Neuronal stem cell (in vitro differentiated cells): ENCODE measurements around the gene TNNT3.

Source experiments
- DNase-seq: peaks from one replicate; pipeline ENCODE4 v3.0.0-alpha.2; 2013; ENCODE audit warnings: low spot score
- H2AFZ ChIP-seq: one replicate; pipeline ENCODE4 v1.6.1; 2013; ENCODE audit warnings: mild to moderate bottlenecking, low read length, inconsistent platforms
- H2AK5ac ChIP-seq: 2 replicates; pipeline ENCODE4 v1.6.1; 2013; ENCODE audit warnings: low read depth, mild to moderate bottlenecking, inconsistent platforms, low read length, moderate library complexity, mixed read lengths
- H2BK120ac ChIP-seq: 2 replicates; pipeline ENCODE4 v1.6.1; 2013; ENCODE audit warnings: low read depth, mild to moderate bottlenecking, inconsistent platforms, low read length, moderate library complexity, mixed read lengths
- H2BK12ac ChIP-seq: one replicate; pipeline ENCODE4 v1.6.1; 2013; ENCODE audit warnings: low read length, inconsistent platforms
- H2BK15ac ChIP-seq: 2 replicates; pipeline ENCODE4 v1.6.1; 2013; ENCODE audit warnings: mild to moderate bottlenecking, low read length, inconsistent platforms, mixed read lengths
- H2BK5ac ChIP-seq: one replicate; pipeline ENCODE4 v1.6.1; 2013; ENCODE audit warnings: inconsistent platforms, mild to moderate bottlenecking, low read length, moderate library complexity
- H3K14ac ChIP-seq: one replicate; pipeline ENCODE4 v1.6.1; 2013; ENCODE audit warnings: low read length, inconsistent platforms
- H3K18ac ChIP-seq: 2 replicates; pipeline ENCODE4 v1.6.1; 2013; ENCODE audit warnings: low read length, inconsistent platforms
- H3K23ac ChIP-seq: 2 replicates; pipeline ENCODE4 v1.6.1; 2013; ENCODE audit warnings: low read depth, mild to moderate bottlenecking, mixed read lengths, low read length, inconsistent platforms; ENCODE audit not compliant: poor library complexity
- H3K27ac ChIP-seq: replicated peaks from 3 replicates; pipeline ENCODE4 v1.5.1; 2013; ENCODE audit warnings: low read length, inconsistent platforms
- H3K27me3 ChIP-seq, 3 experiments: 2 replicates each; pipeline ENCODE4 v1.6.1; 2013; ENCODE audit warnings: low read length in 3 of 3, mild to moderate bottlenecking in 2 of 3, inconsistent platforms in 1 of 3, low read depth in 1 of 3, mixed read lengths in 1 of 3, moderate library complexity in 1 of 3; ENCODE audit not compliant: control insufficient read depth in 3 of 3, insufficient read depth in 3 of 3
- H3K36me3 ChIP-seq, 2 donors: replicated peaks in 1 of 2; 2 replicates each; pipeline ENCODE4 v1.6.1; 2013; ENCODE audit warnings: low read length in 2 of 2; ENCODE audit not compliant: control insufficient read depth in 2 of 2, insufficient read depth in 2 of 2
- H3K4ac ChIP-seq: 2 replicates; pipeline ENCODE4 v1.6.1; 2013; ENCODE audit warnings: inconsistent platforms, mild to moderate bottlenecking, low read length, moderate library complexity
- H3K4me1 ChIP-seq, 2 donors: 1 replicate in 1 of 2; 2 replicates in 1 of 2; pipeline ENCODE4 v1.6.1; 2013; ENCODE audit warnings: low read length in 2 of 2, low read depth in 1 of 2; ENCODE audit not compliant: control insufficient read depth in 2 of 2, insufficient read depth in 1 of 2
- H3K4me2 ChIP-seq: one replicate; pipeline ENCODE4 v1.6.1; 2013; ENCODE audit warnings: mild to moderate bottlenecking, low read length, inconsistent platforms; ENCODE audit not compliant: insufficient read depth, poor library complexity, severe bottlenecking
- H3K4me3 ChIP-seq, 2 donors: 2 replicates each; pipeline ENCODE4 v1.5.1; 2013; ENCODE audit warnings: low read length in 2 of 2, mild to moderate bottlenecking in 2 of 2, inconsistent platforms in 1 of 2, moderate library complexity in 1 of 2
- H3K79me1 ChIP-seq: one replicate; pipeline ENCODE4 v1.6.1; 2013; ENCODE audit warnings: low read depth, mild to moderate bottlenecking, inconsistent platforms, low read length, moderate library complexity
- H3K9ac ChIP-seq: one replicate; pipeline ENCODE4 v1.6.1; 2013; ENCODE audit warnings: mild to moderate bottlenecking, low read depth, low read length, inconsistent platforms; ENCODE audit not compliant: poor library complexity
- H3K9me3 ChIP-seq, 2 donors: replicated peaks in 1 of 2; 2 replicates each; pipeline versions ENCODE3 to v1.6.1; 2013; ENCODE audit warnings: low read length in 2 of 2, mild to moderate bottlenecking in 2 of 2, inconsistent platforms in 1 of 2, low read depth in 1 of 2, mixed read lengths in 1 of 2, moderate library complexity in 1 of 2; ENCODE audit not compliant: control insufficient read depth in 2 of 2, insufficient read depth in 1 of 2
- H4K8ac ChIP-seq: one replicate; pipeline ENCODE4 v1.6.1; 2013; ENCODE audit warnings: low read depth, mild to moderate bottlenecking, inconsistent platforms, low read length, moderate library complexity
- H4K91ac ChIP-seq: one replicate; pipeline ENCODE4 v1.6.1; 2013; ENCODE audit warnings: low read length, low read depth, mild to moderate bottlenecking, inconsistent platforms; ENCODE audit not compliant: poor library complexity
- WGBS, 2 donors: extraction: QIAGEN DNeasy Blood & Tissue Kit; methylation state at CpG; one replicate each; pipeline ENCODE4 v1.1.7; 2013; ENCODE audit warnings: missing lambda C conversion rate in 2 of 2, mixed read lengths in 1 of 2; ENCODE audit not compliant: insufficient read length in 2 of 2, insufficient replicate concordance in 1 of 2; ENCODE audit errors: extremely low coverage in 2 of 2; 5-methylcytosine and 5-hydroxymethylcytosine counted together

Gene TNNT3

DNA sequence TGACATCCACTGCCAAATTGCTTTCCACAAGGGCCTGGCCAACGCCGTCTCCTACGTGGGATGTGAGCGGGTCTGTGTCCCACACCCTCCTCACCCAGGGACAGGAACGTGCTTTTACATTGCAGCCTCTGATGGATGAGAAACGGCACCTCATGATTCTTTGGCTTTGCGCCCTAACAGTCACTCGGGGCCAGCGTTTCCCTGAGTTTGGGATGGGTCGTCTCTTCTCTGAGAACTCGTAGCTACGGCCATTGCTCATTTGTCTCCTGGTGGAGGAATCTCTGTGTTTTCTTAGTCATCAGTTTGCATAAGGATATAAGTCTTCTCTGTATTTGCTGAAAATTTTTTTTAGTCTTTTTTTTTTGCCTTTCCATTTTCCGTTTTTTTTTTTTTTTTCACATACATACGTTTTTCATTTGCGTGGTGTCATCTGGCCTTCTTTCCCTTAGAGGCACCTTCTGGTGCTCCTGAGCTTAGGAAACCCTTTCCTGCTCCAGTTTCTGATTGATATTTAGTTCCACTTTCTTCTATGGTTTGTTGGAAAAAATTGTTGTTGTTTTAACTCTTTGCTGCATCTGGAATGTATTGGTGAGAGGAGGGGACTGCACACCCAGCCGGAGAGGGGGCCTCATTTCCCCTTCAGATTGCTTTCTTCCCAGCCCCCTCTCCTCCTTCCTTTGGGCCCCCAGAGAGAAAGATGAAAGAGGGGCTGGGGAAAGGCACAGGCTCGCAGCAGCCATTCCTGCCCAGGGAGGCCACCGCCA, 12.0 kb downstream of the TNNT3 start:
- no peak overlapping the region for H2BK5ac ChIP-seq
- peak overlapping the region; percentile 41 for H2BK12ac ChIP-seq
- WGBS, 2 donors = no CpG with 5 or more reads among the region's 18 CpGs
- H3K23ac ChIP-seq = no peak overlapping the region
- H4K8ac ChIP-seq = peak overlapping the region; percentile 4
- no peak overlapping the region for H3K14ac ChIP-seq
- no peak overlapping the region for H2AK5ac ChIP-seq
- H4K91ac ChIP-seq = no peak overlapping the region
- H2BK15ac ChIP-seq = no peak overlapping the region
- H3K4me2 ChIP-seq = no peak overlapping the region
- no peak overlapping the region for H3K27ac ChIP-seq
- H3K18ac ChIP-seq = no peak overlapping the region
- no peak for DNase-seq
- peaks cover 0 to 3% (median 0%) of the 10 kb centered on the region in 3 experiments for H3K27me3 ChIP-seq
- H3K4ac ChIP-seq = no peak overlapping the region
- H3K36me3 ChIP-seq = no peaks in the 10 kb centered on the region
- no peak overlapping the region for H2BK120ac ChIP-seq
- H3K4me3 ChIP-seq = no peak overlapping the region
- H3K4me1 ChIP-seq = peaks cover 11 to 15% of the 10 kb centered on the region in 2 donors
- H2AFZ ChIP-seq = peak overlapping the region; percentile 78
- no peaks in the 10 kb centered on the region for H3K9me3 ChIP-seq
- no peak overlapping the region for H3K9ac ChIP-seq
- no peaks in the 10 kb centered on the region for H3K79me1 ChIP-seq

DNA sequence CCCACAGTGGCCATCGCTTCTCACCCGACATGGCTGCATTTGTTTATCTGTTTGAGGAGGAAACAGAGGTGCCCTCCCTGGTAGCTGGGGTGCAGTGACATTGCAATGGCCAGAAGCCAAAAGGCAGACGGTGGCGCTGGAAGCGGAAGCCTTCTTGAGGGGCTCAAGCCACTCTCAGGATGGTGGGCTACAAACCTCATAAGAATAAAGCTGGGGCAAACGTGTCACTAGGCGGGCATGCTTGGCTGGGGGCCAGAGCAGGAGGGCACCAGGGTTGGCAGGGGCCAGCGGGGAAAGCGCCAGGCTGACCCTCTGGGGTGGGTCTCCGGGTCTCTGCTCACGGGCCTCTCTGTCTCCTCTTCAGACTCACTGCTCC, 12.6 kb downstream of the TNNT3 start:
- no CpG with 5 or more reads among the region's 11 CpGs for WGBS, 2 donors
- Histone ChIP-seq H3K4me1 (peaks cover 8 to 9% of the 10 kb centered on the region in 2 donors), H2AK5ac (no peak overlapping the region), H3K27me3 (peaks cover 0 to 3% (median 0%) of the 10 kb centered on the region in 3 experiments), H3K4ac (no peak overlapping the region), H3K79me1 (no peaks in the 10 kb centered on the region), H3K9ac (no peak overlapping the region), H3K4me2 (no peak overlapping the region), H3K9me3 (no peaks in the 10 kb centered on the region), H4K91ac (no peak overlapping the region), H3K27ac (no peak overlapping the region), H2BK5ac (no peak overlapping the region), H3K23ac (no peak overlapping the region), H2AFZ (peak overlapping the region; percentile 78), H4K8ac (peak overlapping the region; percentile 4), H2BK120ac (no peak overlapping the region), H3K14ac (no peak overlapping the region), H2BK15ac (no peak overlapping the region), H3K18ac (peak overlapping the region; percentile 80), H3K36me3 (no peaks in the 10 kb centered on the region), H2BK12ac (peak overlapping the region; percentile 41), H3K4me3 (no peak overlapping the region)
- no peak for DNase-seq

DNA sequence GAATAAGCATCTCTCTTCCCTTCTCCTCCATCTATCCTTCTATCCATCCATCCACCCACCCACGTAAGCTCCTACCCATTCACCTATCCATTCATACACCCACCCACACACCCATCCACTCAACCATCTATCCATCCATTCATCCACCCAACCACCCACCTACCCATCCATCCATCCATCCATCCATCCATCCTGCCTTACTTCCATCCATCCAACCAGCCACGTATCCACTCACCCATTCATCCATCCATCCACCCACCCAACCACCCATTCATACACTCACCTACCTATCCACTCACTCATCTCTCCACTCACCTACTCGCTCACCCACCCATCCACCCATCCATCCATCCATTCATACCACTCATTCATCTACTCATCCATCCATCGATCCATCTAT, 13.2 kb downstream of the TNNT3 start:
- no peaks in the 10 kb centered on the region for H3K9me3 ChIP-seq
- H3K4ac ChIP-seq = no peak overlapping the region
- H2AFZ ChIP-seq = no peak overlapping the region
- H3K4me2 ChIP-seq = no peak overlapping the region
- H2AK5ac ChIP-seq = no peak overlapping the region
- DNase-seq = no peak
- H3K9ac ChIP-seq = no peak overlapping the region
- H3K27me3 ChIP-seq = peaks cover 0 to 3% (median 0%) of the 10 kb centered on the region in 3 experiments
- no peak overlapping the region for H3K4me3 ChIP-seq
- H2BK120ac ChIP-seq = no peak overlapping the region
- H3K23ac ChIP-seq = no peak overlapping the region
- 100% methylated on average over 1 to 3 of the region's 4 CpGs for WGBS, 2 donors
- peaks cover 3 to 4% of the 10 kb centered on the region in 2 donors for H3K4me1 ChIP-seq
- H2BK5ac ChIP-seq = no peak overlapping the region
- H2BK15ac ChIP-seq = no peak overlapping the region
- no peak overlapping the region for H4K8ac ChIP-seq
- no peak overlapping the region for H2BK12ac ChIP-seq
- H3K18ac ChIP-seq = no peak overlapping the region
- no peak overlapping the region for H3K14ac ChIP-seq
- H3K79me1 ChIP-seq = no peaks in the 10 kb centered on the region
- no peaks in the 10 kb centered on the region for H3K36me3 ChIP-seq
- H4K91ac ChIP-seq = no peak overlapping the region
- no peak overlapping the region for H3K27ac ChIP-seq

DNA sequence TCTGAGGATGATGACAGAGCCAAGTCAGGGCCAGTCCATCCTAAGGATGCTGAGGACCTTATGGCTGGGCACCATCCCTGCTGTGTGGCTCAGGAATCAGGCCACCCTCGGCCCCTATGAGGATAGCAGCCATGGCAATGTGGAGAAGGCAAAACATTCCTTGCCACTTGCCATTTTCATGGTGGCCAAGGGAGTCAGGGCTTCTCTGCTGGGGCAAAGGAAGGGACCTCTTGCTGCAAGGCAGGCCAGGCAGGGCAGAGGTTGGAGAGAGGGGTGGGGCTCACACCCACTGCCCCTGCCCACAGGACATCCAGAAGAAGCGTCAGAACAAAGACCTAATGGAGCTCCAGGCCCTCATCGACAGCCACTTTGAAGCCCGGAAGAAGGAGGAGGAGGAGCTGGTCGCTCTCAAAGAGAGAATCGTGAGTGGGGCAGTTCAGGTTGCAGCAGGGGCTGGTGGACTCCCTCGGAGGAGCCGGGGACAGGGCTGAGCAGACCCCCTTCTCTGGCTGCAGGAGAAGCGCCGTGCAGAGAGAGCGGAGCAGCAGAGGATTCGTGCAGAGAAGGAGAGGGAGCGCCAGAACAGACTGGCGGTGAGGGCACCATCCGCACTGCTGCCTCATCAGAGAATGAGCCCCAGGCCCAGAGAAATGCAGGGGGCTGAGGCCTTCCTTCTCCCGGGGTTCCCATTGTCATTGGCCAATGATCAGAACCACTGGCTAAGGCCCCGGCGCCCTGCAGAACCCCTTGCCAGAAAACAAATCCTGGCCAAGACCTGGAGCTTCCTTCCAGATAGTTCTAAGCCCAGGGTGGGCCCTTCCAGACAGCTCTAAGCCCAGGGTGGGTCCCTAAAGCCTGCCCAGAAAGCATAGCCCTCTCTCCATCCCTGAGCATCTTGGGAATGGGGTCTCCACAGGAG, 14.2 kb downstream of the TNNT3 start:
- H3K14ac ChIP-seq = peak overlapping the region; percentile 67
- no peak for DNase-seq
- peak overlapping the region; percentile 38 for H3K18ac ChIP-seq
- H3K27me3 ChIP-seq = peaks cover 0 to 6% (median 0%) of the 10 kb centered on the region in 3 experiments
- peak overlapping the region; percentile 11 for H2BK5ac ChIP-seq
- no peak overlapping the region for H4K8ac ChIP-seq
- peak overlapping the region; percentile 38 for H3K9ac ChIP-seq
- peaks cover 3 to 4% of the 10 kb centered on the region in 2 donors for H3K4me1 ChIP-seq
- H3K23ac ChIP-seq = peak overlapping the region; percentile 60
- no peaks in the 10 kb centered on the region for H3K79me1 ChIP-seq
- no peak overlapping the region for H2AFZ ChIP-seq
- H2AK5ac ChIP-seq = peak overlapping the region; percentile 93
- no peaks in the 10 kb centered on the region for H3K9me3 ChIP-seq
- no peak overlapping the region for H3K27ac ChIP-seq
- no peak overlapping the region for H2BK120ac ChIP-seq
- H3K4me3 ChIP-seq = no peak overlapping the region
- H3K4me2 ChIP-seq = no peak overlapping the region
- H2BK12ac ChIP-seq = no peak overlapping the region
- H3K4ac ChIP-seq = no peak overlapping the region
- H3K36me3 ChIP-seq = no peaks in the 10 kb centered on the region
- WGBS, 2 donors = no CpG with 5 or more reads among the region's 18 CpGs
- no peak overlapping the region for H4K91ac ChIP-seq
- H2BK15ac ChIP-seq = peak overlapping the region; percentile 2
